Common myeloid progenitor, CD34-positive (primary cell): ENCODE measurements around the gene FGD6.

Experiments
- CTCF ChIA-PET: fragments of 350-600 bp; sonication (Branson Sonifier 250); formaldehyde crosslinking; loops from one replicate; lab custom pipeline; 2021; ENCODE audit warnings: antibody characterized with exemption; lab: Charles Lee
- POLR2A ChIA-PET: fragments of 350-600 bp; sonication (Branson Sonifier 250); formaldehyde crosslinking; loops from one replicate; lab custom pipeline; 2021; ENCODE audit warnings: antibody characterized with exemption; lab: Charles Lee
- DNase-seq, 3 donors: peaks; one replicate each; pipeline versions ENCODE4 v3.0.0 to v3.0.0-alpha.2; 2013
- H3K27ac ChIP-seq, 2 experiments: 1 replicate in 1 of 2; 2 replicates in 1 of 2; pipeline ENCODE4 v1.7.0; 2013; ENCODE audit warnings: inconsistent platforms in 2 of 2, low read length in 2 of 2, mild to moderate bottlenecking in 2 of 2, low read depth in 1 of 2, moderate library complexity in 1 of 2; ENCODE audit not compliant: severe bottlenecking in 2 of 2, insufficient read depth in 1 of 2, poor library complexity in 1 of 2
- H3K27me3 ChIP-seq, 5 experiments: replicated peaks in 2 of 5; 1 replicate in 3 of 5; 2 replicates in 2 of 5; pipeline versions ENCODE4 v1.6.1 to v1.7.0; 2013; ENCODE audit warnings: low read length in 4 of 5, mild to moderate bottlenecking in 2 of 5, moderate library complexity in 2 of 5, inconsistent platforms in 1 of 5; ENCODE audit not compliant: insufficient read depth in 5 of 5, control insufficient read depth in 4 of 5
- H3K36me3 ChIP-seq, 4 experiments: 1 replicate in 2 of 4; 2 replicates in 2 of 4; pipeline versions ENCODE4 v1.6.1 to v1.7.0; 2013; ENCODE audit warnings: low read length in 3 of 4, control low read depth in 1 of 4, mild to moderate bottlenecking in 1 of 4; ENCODE audit not compliant: control insufficient read depth in 4 of 4, insufficient read depth in 4 of 4
- H3K4me1 ChIP-seq, 4 experiments: 1 replicate in 3 of 4; 2 replicates in 1 of 4; pipeline versions ENCODE4 v1.6.1 to v1.7.1; 2013; ENCODE audit warnings: low read length in 3 of 4, mild to moderate bottlenecking in 3 of 4, control low read depth in 1 of 4, inconsistent platforms in 1 of 4, moderate library complexity in 1 of 4; ENCODE audit not compliant: control insufficient read depth in 4 of 4, insufficient read depth in 4 of 4; ENCODE audit errors: control extremely low read depth in 1 of 4
- H3K4me3 ChIP-seq, 7 experiments: 1 replicate in 4 of 7; 2 replicates in 3 of 7; pipeline versions ENCODE4 v1.5.1 to v1.7.0; 2013; ENCODE audit warnings: mild to moderate bottlenecking in 7 of 7, low read length in 6 of 7, moderate library complexity in 6 of 7, inconsistent platforms in 2 of 7, low read depth in 2 of 7, control low read depth in 1 of 7; ENCODE audit not compliant: insufficient read depth in 4 of 7, control insufficient read depth in 1 of 7; ENCODE audit errors: extremely low read depth in 1 of 7
- H3K9me3 ChIP-seq, 5 experiments: 1 replicate in 4 of 5; 2 replicates in 1 of 5; pipeline versions ENCODE4 v1.6.1 to v1.7.1; 2013; ENCODE audit warnings: low read length in 4 of 5, mild to moderate bottlenecking in 2 of 5, inconsistent platforms in 1 of 5, low read depth in 1 of 5, moderate library complexity in 1 of 5; ENCODE audit not compliant: control insufficient read depth in 4 of 5, insufficient read depth in 2 of 5; ENCODE audit errors: control extremely low read depth in 1 of 5
- WGBS: methylation state at CpG from one replicate; pipeline ENCODE4 v1.1.5; 2013; ENCODE audit not compliant: insufficient coverage; 5-methylcytosine and 5-hydroxymethylcytosine counted together

The FGD6 gene

DNA sequence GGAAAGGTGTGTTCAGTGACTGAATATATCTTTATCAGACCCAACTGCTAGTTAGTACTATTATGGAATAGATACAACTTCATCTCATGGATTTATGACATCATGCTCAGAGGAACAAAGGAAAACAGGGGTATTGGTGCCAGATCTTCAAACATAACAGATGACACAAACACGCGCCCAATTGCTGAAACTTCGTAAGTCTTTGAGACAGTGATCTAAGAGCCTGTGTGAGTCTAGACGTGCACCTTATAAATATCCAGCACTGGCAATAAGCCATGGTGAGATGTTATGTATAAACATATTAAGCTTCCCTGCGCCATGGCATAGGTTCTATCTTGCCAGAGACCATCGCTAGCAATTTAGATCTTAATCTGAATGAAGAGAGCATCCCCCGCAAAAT, 101.6 kb downstream of the FGD6 start:
- H3K27ac ChIP-seq: no peak overlapping the region
- no peaks in the 10 kb centered on the region for H3K27me3 ChIP-seq
- no peaks in the 10 kb centered on the region for H3K9me3 ChIP-seq
- no peak for DNase-seq
- peaks cover 0 to 5% (median 0%) of the 10 kb centered on the region in 4 experiments for H3K36me3 ChIP-seq
- POLR2A ChIA-PET: interaction anchor here (0.6 kb wide), 1 partner anchor 145 kb away, joined by 3 read pairs; no protein-coding TSS in a partner anchor
- CTCF ChIA-PET: interaction anchor here (1.0 to 4.1 kb wide), 3 partner anchors 102 to 420 kb away, joined by 3 to 38 read pairs (median 15); partner anchors contain the start of genes FGD6 and VEZT
- WGBS: no CpG with 5 or more reads among the region's 7 CpGs
- peaks cover 0 to 2% (median 0%) of the 10 kb centered on the region in 4 experiments for H3K4me1 ChIP-seq
- no peak overlapping the region for H3K4me3 ChIP-seq

DNA sequence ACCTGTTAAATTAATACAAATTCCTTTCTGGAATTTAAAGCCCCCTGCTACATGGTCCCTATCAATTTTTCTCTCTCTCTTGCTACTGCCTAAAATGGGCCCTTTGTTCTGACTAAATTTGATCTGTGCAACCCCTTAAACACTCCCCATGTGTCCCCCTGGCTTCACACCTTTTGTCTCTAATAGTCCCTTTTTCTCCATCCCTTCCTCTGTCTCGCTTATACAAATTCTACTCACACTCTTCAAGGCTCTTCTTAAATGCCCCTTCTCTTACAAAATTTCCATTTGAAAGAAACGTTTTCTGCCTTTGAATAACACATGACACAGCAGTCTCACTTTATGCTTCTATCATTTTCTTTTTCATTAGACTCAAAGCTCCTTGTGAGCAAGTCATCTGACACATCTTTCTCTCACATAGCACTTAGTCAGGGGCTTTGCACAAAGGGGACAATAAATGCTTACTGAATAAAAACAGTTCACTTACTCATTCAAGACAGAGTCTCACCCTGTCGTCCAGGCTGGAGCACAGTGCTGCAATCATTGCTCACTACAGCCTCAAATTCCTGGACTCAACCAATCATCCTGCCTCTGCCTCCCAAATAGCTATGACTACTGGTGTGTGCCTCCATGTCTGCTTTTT, 102.4 kb downstream of the FGD6 start:
- Histone ChIP-seq H3K4me1 (peaks cover 0 to 2% (median 0%) of the 10 kb centered on the region in 4 experiments), H3K9me3 (no peaks in the 10 kb centered on the region), H3K4me3 (no peak overlapping the region), H3K27ac (no peak overlapping the region), H3K36me3 (peaks cover 0 to 5% (median 0%) of the 10 kb centered on the region in 4 experiments), H3K27me3 (no peaks in the 10 kb centered on the region)
- CTCF ChIA-PET: interaction anchor here (4.1 kb wide), 1 partner anchor 421 kb away, joined by 38 read pairs; no protein-coding TSS in a partner anchor
- POLR2A ChIA-PET: no interaction called here
- DNase-seq: no peak
- WGBS: 85% methylated on average over 3 of the region's 3 CpGs

DNA sequence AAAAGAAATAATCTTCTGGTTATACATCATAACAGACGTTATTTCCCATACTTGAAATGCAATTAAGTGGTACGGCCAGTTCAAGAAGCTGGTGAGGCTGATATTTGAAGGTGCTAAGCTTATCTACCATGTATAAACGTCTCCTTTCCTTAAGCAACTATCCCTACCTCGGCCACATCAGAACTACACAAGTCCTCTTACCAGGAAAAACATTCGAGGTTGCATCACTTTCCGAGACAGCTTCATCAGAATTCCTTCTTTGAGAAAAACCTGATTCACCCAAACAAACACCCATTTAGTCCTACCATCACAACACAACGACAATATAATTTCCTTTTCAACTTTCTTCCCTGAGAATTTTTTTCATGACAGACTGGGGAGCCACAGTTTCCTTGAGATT, 109.9 kb downstream of the FGD6 start:
- H3K4me1 ChIP-seq: peaks cover 0 to 2% (median 0%) of the 10 kb centered on the region in 4 experiments
- no peak overlapping the region for H3K4me3 ChIP-seq
- H3K36me3 ChIP-seq: peaks cover 0 to 6% (median 0%) of the 10 kb centered on the region in 4 experiments
- no peaks in the 10 kb centered on the region for H3K9me3 ChIP-seq
- ChIA-PET CTCF (interaction anchor here (3.2 kb wide), 1 partner anchor 10 kb away, joined by 13 read pairs; no protein-coding TSS in a partner anchor), POLR2A (no interaction called here)
- no peak overlapping the region for H3K27ac ChIP-seq
- WGBS: 100% methylated on average over 4 of the region's 7 CpGs
- DNase-seq: no peak
- H3K27me3 ChIP-seq: no peaks in the 10 kb centered on the region

DNA sequence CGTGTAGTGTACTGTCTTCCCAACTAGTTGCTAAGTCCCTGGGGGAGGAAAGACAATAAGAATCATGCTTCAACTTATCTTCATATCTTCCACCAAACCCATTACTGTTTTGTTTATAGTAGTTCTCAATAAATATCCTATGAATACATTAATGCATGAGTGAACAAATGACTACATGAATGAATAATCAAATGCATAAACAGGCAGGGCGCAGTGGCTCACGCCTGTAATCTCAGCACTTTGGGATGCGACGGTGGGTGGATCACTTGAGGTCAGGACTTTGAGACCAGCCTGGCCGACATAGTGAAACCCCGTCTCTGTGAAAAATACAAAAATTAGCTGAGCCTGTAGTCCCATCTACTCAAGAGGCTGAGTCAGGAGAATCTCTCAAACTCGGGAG, 111.7 kb downstream of the FGD6 start:
- no peak overlapping the region for H3K27ac ChIP-seq
- ChIA-PET CTCF (interaction anchor here (3.2 kb wide), 1 partner anchor 12 kb away, joined by 13 read pairs; no protein-coding TSS in a partner anchor), POLR2A (no interaction called here)
- no peaks in the 10 kb centered on the region for H3K4me1 ChIP-seq
- 99% methylated on average over 6 of the region's 8 CpGs for WGBS
- no peaks in the 10 kb centered on the region for H3K9me3 ChIP-seq
- H3K27me3 ChIP-seq: no peaks in the 10 kb centered on the region
- no peak for DNase-seq
- peaks cover 0 to 6% (median 0%) of the 10 kb centered on the region in 4 experiments for H3K36me3 ChIP-seq
- H3K4me3 ChIP-seq: no peak overlapping the region

DNA sequence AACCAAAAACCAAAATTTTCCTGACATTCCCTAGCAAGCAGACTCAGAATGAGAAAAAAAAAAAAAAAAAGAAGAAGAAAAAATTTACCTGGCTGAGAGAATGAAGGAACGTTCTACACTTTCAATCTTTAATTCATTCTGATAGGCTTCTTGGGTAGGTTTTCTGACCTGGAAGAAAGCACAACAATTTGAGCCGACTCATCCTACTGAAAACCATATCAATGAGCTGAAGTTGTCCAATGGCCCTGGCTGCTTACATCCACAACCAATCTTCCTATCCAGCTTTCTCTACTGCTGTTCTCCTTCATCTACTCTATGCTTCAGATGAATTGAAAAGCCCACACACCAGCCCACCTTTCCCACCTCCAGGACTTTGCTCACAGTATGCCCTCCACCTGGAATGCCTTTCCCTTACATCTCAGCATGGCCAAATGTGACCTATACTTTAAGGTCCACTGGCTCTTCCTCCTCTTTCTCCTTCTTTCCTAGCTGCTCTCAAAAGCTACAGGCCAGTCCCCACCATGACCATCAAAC, 112.3 kb downstream of the FGD6 start:
- H3K4me3 ChIP-seq: no peak overlapping the region
- ChIA-PET CTCF (interaction anchor here (3.2 kb wide), 1 partner anchor 12 kb away, joined by 13 read pairs; no protein-coding TSS in a partner anchor), POLR2A (no interaction called here)
- H3K27me3 ChIP-seq: no peaks in the 10 kb centered on the region
- H3K9me3 ChIP-seq: no peaks in the 10 kb centered on the region
- H3K4me1 ChIP-seq: no peaks in the 10 kb centered on the region
- 88% methylated on average over 1 of the region's 2 CpGs for WGBS
- H3K27ac ChIP-seq: no peak overlapping the region
- peaks cover 0 to 6% (median 0%) of the 10 kb centered on the region in 4 experiments for H3K36me3 ChIP-seq
- no peak for DNase-seq

DNA sequence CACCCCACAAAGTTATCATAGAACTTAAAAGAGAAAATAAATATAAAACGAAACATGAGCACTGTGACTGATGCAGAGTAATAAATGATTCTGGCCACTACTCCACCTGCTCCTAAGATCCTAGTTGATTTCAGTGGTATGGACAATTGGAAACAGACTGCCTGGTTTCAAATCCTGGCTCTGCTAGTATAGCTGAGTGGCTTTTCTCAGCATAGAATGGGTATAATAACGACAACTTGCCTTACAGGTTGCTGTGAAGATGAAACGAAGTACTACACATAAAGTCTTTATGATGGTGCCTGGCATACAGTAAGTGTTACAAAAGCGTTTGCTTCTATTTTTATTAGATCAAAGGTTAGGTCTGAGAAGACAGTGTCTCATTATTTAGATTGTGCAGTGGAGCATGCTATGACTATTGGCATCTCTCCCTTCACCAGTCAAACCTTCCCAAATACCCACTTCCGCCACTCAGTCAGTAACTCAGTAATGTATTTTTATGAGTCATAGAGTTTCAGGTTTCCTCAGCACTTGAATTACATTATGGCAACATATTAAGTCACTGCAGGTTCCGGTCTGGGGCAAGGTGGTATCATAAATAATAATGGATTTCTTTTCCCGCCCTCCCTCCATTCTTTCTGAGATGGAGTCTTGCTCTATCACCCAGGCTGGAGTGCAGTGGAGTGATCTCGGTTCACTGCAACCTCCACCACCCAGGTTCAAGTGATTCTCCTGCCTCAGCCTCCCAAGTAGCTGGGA, 114.2 kb downstream of the FGD6 start:
- no peak for DNase-seq
- no peaks in the 10 kb centered on the region for H3K9me3 ChIP-seq
- CTCF ChIA-PET: interaction anchor here (0.9 to 2.1 kb wide), 2 partner anchors 12 to 17 kb away, joined by 3 to 7 read pairs; no protein-coding TSS in a partner anchor

More for the DNA sequence above, 114.2 kb downstream of the FGD6 start:
- no peak overlapping the region for H3K27ac ChIP-seq
- H3K4me1 ChIP-seq: no peaks in the 10 kb centered on the region
- no peak overlapping the region for H3K4me3 ChIP-seq
- 100% methylated on average over 2 of the region's 8 CpGs for WGBS
- POLR2A ChIA-PET: no interaction called here
- H3K27me3 ChIP-seq: no peaks in the 10 kb centered on the region
- H3K36me3 ChIP-seq: peaks cover 0 to 8% (median 0%) of the 10 kb centered on the region in 4 experiments
